Measurements from ENCODE around the gene TPMT. TPM values are rescaled to one million over a fixed set of nuclear protein-coding genes. Genes with fewer than 3 reads are reported as not detected.

The TPMT gene
- total and polyA plus RNA-seq, 2 of the 13 experiments (the other 11 are each of a cell fraction or from before 2014, with no cell fraction given), result 11.1 to 22.8 TPM

DNA sequence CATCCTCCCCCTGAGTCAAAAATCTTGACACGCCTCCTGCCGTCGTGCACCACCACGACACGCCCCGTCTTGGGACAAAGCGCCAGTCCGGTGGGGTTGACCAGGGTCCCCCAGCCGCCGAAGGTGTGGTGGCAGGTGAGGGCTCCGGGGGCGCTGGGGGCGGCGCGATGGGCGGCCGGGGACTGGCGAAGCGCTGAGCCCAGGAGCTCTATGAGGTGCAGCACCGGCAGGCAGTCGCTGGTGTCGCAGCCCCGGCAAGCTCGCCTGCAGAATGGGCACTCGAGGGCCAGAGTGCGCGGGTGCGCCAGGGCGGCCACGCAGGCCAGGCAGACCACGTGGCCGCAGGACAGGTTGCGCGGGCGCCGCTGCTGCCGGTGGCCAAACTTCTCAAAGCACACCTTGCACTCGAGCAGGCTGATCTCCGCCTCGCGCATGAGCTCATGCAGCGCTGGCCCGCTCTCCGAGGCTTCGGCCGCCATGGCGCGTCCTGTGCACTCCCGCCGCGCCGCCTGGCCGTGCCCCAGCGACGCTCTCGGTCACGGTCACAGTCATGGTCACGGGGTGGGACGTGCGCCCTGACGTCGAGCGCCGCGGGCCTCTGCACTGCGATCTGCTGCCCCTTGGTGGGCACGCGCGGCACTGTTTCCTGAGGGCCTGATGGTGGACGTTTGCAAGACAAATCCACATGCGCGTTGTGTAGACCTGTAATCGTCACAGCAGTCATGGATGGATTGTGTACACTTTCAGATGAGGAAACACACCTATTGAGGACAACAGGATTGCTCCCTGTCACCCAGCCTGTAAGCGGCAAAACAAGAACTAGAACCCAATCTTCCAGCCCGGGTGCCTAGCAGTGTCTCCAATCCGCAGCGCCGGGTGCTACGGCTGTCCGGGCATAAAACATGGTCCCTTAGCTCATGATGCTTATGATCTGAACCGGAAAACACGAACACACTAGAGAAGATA is 32.5 kb downstream of the TPMT start, which contains the start of gene NHLRC1 (continued):
- TF ChIP-seq ZNF841 (CRISPR knock-in tag; IDR thresholded peaks at IDR 0.05; ENCODE audit: borderline replicate concordance) (no peak; the same call in 1 of the 2 replicates), ZNF562 (CRISPR knock-in tag; IDR thresholded peaks at IDR 0.05; ENCODE audit: borderline replicate concordance) (peak; percentile 54; the same call in 1 of the 2 replicates), SIN3A (IDR thresholded peaks at IDR 0.05; ENCODE audit: borderline replicate concordance, low read depth, low read length) (no peak; the same call in 1 of the 2 replicates), XBP1 (CRISPR knock-in tag; IDR thresholded peaks at IDR 0.05) (no peak), BRD4 (CRISPR knock-in tag; IDR thresholded peaks at IDR 0.05) (peak; percentile 87), FOXK1 (CRISPR knock-in tag; IDR thresholded peaks at IDR 0.05; ENCODE audit: borderline replicate concordance, low read depth) (peak; percentile 98), POGZ (CRISPR knock-in tag; IDR thresholded peaks at IDR 0.05) (peak; percentile 100), KMT2B (CRISPR knock-in tag; IDR thresholded peaks at IDR 0.05) (peak; percentile 89), ZNF264 (CRISPR knock-in tag; IDR thresholded peaks at IDR 0.05) (peak; percentile 18; the same call in 1 of the 2 replicates), ZKSCAN8 (CRISPR knock-in tag; IDR thresholded peaks at IDR 0.05; ENCODE audit: borderline replicate concordance) (peak; percentile 95; the same call in 1 of the 2 replicates), MED13 (CRISPR knock-in tag; IDR thresholded peaks at IDR 0.05) (no peak), RORA (CRISPR knock-in tag; IDR thresholded peaks at IDR 0.05) (no peak)
- TF ChIP-seq, protein P1, sequence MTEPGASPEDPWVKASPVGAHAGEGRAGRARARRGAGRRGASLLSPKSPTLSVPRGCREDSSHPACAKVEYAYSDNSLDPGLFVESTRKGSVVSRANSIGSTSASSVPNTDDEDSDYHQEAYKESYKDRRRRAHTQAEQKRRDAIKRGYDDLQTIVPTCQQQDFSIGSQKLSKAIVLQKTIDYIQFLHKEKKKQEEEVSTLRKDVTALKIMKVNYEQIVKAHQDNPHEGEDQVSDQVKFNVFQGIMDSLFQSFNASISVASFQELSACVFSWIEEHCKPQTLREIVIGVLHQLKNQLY (CRISPR knock-in tag; IDR thresholded peaks at IDR 0.05), result peak; percentile 87
- TF ChIP-seq, protein P2, sequence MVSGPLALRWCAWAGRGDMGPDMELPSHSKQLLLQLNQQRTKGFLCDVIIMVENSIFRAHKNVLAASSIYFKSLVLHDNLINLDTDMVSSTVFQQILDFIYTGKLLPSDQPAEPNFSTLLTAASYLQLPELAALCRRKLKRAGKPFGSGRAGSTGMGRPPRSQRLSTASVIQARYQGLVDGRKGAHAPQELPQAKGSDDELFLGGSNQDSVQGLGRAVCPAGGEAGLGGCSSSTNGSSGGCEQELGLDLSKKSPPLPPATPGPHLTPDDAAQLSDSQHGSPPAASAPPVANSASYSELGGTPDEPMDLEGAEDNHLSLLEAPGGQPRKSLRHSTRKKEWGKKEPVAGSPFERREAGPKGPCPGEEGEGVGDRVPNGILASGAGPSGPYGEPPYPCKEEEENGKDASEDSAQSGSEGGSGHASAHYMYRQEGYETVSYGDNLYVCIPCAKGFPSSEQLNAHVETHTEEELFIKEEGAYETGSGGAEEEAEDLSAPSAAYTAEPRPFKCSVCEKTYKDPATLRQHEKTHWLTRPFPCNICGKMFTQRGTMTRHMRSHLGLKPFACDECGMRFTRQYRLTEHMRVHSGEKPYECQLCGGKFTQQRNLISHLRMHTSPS (CRISPR knock-in tag; IDR thresholded peaks at IDR 0.05; ENCODE audit: low read depth), result peak; percentile 81; the same call in 1 of the 2 replicates
- TF ChIP-seq, protein P3, sequence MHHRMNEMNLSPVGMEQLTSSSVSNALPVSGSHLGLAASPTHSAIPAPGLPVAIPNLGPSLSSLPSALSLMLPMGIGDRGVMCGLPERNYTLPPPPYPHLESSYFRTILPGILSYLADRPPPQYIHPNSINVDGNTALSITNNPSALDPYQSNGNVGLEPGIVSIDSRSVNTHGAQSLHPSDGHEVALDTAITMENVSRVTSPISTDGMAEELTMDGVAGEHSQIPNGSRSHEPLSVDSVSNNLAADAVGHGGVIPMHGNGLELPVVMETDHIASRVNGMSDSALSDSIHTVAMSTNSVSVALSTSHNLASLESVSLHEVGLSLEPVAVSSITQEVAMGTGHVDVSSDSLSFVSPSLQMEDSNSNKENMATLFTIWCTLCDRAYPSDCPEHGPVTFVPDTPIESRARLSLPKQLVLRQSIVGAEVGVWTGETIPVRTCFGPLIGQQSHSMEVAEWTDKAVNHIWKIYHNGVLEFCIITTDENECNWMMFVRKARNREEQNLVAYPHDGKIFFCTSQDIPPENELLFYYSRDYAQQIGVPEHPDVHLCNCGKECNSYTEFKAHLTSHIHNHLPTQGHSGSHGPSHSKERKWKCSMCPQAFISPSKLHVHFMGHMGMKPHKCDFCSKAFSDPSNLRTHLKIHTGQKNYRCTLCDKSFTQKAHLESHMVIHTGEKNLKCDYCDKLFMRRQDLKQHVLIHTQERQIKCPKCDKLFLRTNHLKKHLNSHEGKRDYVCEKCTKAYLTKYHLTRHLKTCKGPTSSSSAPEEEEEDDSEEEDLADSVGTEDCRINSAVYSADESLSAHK (CRISPR knock-in tag; IDR thresholded peaks at IDR 0.05; ENCODE audit: borderline replicate concordance), result no peak
- TF ChIP-seq, protein P4, sequence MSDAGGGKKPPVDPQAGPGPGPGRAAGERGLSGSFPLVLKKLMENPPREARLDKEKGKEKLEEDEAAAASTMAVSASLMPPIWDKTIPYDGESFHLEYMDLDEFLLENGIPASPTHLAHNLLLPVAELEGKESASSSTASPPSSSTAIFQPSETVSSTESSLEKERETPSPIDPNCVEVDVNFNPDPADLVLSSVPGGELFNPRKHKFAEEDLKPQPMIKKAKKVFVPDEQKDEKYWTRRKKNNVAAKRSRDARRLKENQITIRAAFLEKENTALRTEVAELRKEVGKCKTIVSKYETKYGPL (CRISPR knock-in tag; IDR thresholded peaks at IDR 0.05), result peak; percentile 49; the same call in 1 of the 2 replicates
- TF ChIP-seq, protein P5, sequence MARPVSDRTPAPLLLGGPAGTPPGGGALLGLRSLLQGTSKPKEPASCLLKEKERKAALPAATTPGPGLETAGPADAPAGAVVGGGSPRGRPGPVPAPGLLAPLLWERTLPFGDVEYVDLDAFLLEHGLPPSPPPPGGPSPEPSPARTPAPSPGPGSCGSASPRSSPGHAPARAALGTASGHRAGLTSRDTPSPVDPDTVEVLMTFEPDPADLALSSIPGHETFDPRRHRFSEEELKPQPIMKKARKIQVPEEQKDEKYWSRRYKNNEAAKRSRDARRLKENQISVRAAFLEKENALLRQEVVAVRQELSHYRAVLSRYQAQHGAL (CRISPR knock-in tag; IDR thresholded peaks at IDR 0.05; ENCODE audit: not compliant biosample characterization), result no peak
- TF ChIP-seq, protein P6, sequence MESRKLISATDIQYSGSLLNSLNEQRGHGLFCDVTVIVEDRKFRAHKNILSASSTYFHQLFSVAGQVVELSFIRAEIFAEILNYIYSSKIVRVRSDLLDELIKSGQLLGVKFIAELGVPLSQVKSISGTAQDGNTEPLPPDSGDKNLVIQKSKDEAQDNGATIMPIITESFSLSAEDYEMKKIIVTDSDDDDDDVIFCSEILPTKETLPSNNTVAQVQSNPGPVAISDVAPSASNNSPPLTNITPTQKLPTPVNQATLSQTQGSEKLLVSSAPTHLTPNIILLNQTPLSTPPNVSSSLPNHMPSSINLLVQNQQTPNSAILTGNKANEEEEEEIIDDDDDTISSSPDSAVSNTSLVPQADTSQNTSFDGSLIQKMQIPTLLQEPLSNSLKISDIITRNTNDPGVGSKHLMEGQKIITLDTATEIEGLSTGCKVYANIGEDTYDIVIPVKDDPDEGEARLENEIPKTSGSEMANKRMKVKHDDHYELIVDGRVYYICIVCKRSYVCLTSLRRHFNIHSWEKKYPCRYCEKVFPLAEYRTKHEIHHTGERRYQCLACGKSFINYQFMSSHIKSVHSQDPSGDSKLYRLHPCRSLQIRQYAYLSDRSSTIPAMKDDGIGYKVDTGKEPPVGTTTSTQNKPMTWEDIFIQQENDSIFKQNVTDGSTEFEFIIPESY (CRISPR knock-in tag; IDR thresholded peaks at IDR 0.05), result peak; percentile 95; the same call in 1 of the 2 replicates

All from HepG2 (cell line).